Measurements from ENCODE around the gene SLIT3.

The SLIT3 gene

GRCh38 chr5:169062690-169063089 lies 238.2 kb downstream of the SLIT3 start:
- Histone ChIP-seq H3K36me3 (ENCODE audit: control insufficient read depth, low read depth, low read length) (no peaks in the 10 kb centered on the region), H3K27me3 (ENCODE audit: control insufficient read depth, insufficient read depth, low read length) (peaks cover 12% of the 10 kb centered on the region), H3K4me3 (ENCODE audit: low read length) (no peak overlapping the region), H3K9me3 (ENCODE audit: control insufficient read depth, low read depth, low read length) (no peaks in the 10 kb centered on the region), H3K4me1 (ENCODE audit: control insufficient read depth, low read depth, low read length) (peaks cover 23% of the 10 kb centered on the region), H3K27ac (ENCODE audit: low read length) (no peak overlapping the region), H3K9ac (ENCODE audit: low read length) (no peak overlapping the region)

GRCh38 chr5:169054506-169054905 lies 246.4 kb downstream of the SLIT3 start:
- no peak overlapping the region for H3K4me3 ChIP-seq (ENCODE audit: low read length)
- peaks cover 3% of the 10 kb centered on the region for H3K4me1 ChIP-seq (ENCODE audit: control insufficient read depth, low read depth, low read length)
- H3K27ac ChIP-seq (ENCODE audit: low read length) = no peak overlapping the region
- H3K9me3 ChIP-seq (ENCODE audit: control insufficient read depth, low read depth, low read length) = no peaks in the 10 kb centered on the region
- no peak overlapping the region for H3K9ac ChIP-seq (ENCODE audit: low read length)
- H3K36me3 ChIP-seq (ENCODE audit: control insufficient read depth, low read depth, low read length) = no peaks in the 10 kb centered on the region
- no peaks in the 10 kb centered on the region for H3K27me3 ChIP-seq (ENCODE audit: control insufficient read depth, insufficient read depth, low read length)

- no peaks in the 10 kb centered on the region for H3K27me3 ChIP-seq (ENCODE audit: control insufficient read depth, insufficient read depth, low read length)
- H3K4me1 ChIP-seq (ENCODE audit: control insufficient read depth, low read depth, low read length) = peaks cover 3% of the 10 kb centered on the region
- no peak overlapping the region for H3K27ac ChIP-seq (ENCODE audit: low read length)
- H3K36me3 ChIP-seq (ENCODE audit: control insufficient read depth, low read depth, low read length) = no peaks in the 10 kb centered on the region
- no peaks in the 10 kb centered on the region for H3K9me3 ChIP-seq (ENCODE audit: control insufficient read depth, low read depth, low read length)
- H3K9ac ChIP-seq (ENCODE audit: low read length) = no peak overlapping the region
- H3K4me3 ChIP-seq (ENCODE audit: low read length) = no peak overlapping the region
Observed at GRCh38 chr5:169052207-169052606, 248.7 kb downstream of the SLIT3 start.

- H3K9me3 ChIP-seq (ENCODE audit: control insufficient read depth, low read depth, low read length) = no peaks in the 10 kb centered on the region
- no peak overlapping the region for H3K27ac ChIP-seq (ENCODE audit: low read length)
- no peaks in the 10 kb centered on the region for H3K36me3 ChIP-seq (ENCODE audit: control insufficient read depth, low read depth, low read length)
- no peak overlapping the region for H3K4me3 ChIP-seq (ENCODE audit: low read length)
- no peaks in the 10 kb centered on the region for H3K27me3 ChIP-seq (ENCODE audit: control insufficient read depth, insufficient read depth, low read length)
- H3K9ac ChIP-seq (ENCODE audit: low read length) = no peak overlapping the region
- peaks cover 3% of the 10 kb centered on the region for H3K4me1 ChIP-seq (ENCODE audit: control insufficient read depth, low read depth, low read length)
Observed at GRCh38 chr5:169051351-169051750, 249.6 kb downstream of the SLIT3 start.

- Histone ChIP-seq H3K9ac (ENCODE audit: low read length) (no peak overlapping the region), H3K4me1 (ENCODE audit: control insufficient read depth, low read depth, low read length) (peaks cover 3% of the 10 kb centered on the region), H3K27ac (ENCODE audit: low read length) (no peak overlapping the region), H3K27me3 (ENCODE audit: control insufficient read depth, insufficient read depth, low read length) (no peaks in the 10 kb centered on the region), H3K4me3 (ENCODE audit: low read length) (no peak overlapping the region), H3K9me3 (ENCODE audit: control insufficient read depth, low read depth, low read length) (no peaks in the 10 kb centered on the region), H3K36me3 (ENCODE audit: control insufficient read depth, low read depth, low read length) (no peaks in the 10 kb centered on the region)
Observed at GRCh38 chr5:169050636-169051035, 250.3 kb downstream of the SLIT3 start.

GRCh38 chr5:169050146-169050571 lies 250.8 kb downstream of the SLIT3 start:
- no peak overlapping the region for H3K9ac ChIP-seq (ENCODE audit: low read length)

GRCh38 chr5:169049712-169050111 lies 251.2 kb downstream of the SLIT3 start:
- H3K36me3 ChIP-seq (ENCODE audit: control insufficient read depth, low read depth, low read length) = no peaks in the 10 kb centered on the region
- no peaks in the 10 kb centered on the region for H3K9me3 ChIP-seq (ENCODE audit: control insufficient read depth, low read depth, low read length)
- H3K4me3 ChIP-seq (ENCODE audit: low read length) = no peak overlapping the region
- H3K27ac ChIP-seq (ENCODE audit: low read length) = no peak overlapping the region
- peaks cover 3% of the 10 kb centered on the region for H3K4me1 ChIP-seq (ENCODE audit: control insufficient read depth, low read depth, low read length)
- no peaks in the 10 kb centered on the region for H3K27me3 ChIP-seq (ENCODE audit: control insufficient read depth, insufficient read depth, low read length)
- no peak overlapping the region for H3K9ac ChIP-seq (ENCODE audit: low read length)

More at GRCh38 chr5:169050146-169050571, 250.8 kb downstream of the SLIT3 start:
- Histone ChIP-seq H3K36me3 (ENCODE audit: control insufficient read depth, low read depth, low read length) (no peaks in the 10 kb centered on the region), H3K4me1 (ENCODE audit: control insufficient read depth, low read depth, low read length) (peaks cover 3% of the 10 kb centered on the region), H3K27me3 (ENCODE audit: control insufficient read depth, insufficient read depth, low read length) (no peaks in the 10 kb centered on the region), H3K4me3 (ENCODE audit: low read length) (no peak overlapping the region), H3K27ac (ENCODE audit: low read length) (no peak overlapping the region), H3K9me3 (ENCODE audit: control insufficient read depth, low read depth, low read length) (no peaks in the 10 kb centered on the region)

GRCh38 chr5:169048181-169049125 lies 252.5 kb downstream of the SLIT3 start:
- no peak overlapping the region for H3K27ac ChIP-seq (ENCODE audit: low read length)
- no peak overlapping the region for H3K4me3 ChIP-seq (ENCODE audit: low read length)
- peaks cover 3% of the 10 kb centered on the region for H3K4me1 ChIP-seq (ENCODE audit: control insufficient read depth, low read depth, low read length)
- no peak overlapping the region for H3K9ac ChIP-seq (ENCODE audit: low read length)
- H3K27me3 ChIP-seq (ENCODE audit: control insufficient read depth, insufficient read depth, low read length) = no peaks in the 10 kb centered on the region
- no peaks in the 10 kb centered on the region for H3K36me3 ChIP-seq (ENCODE audit: control insufficient read depth, low read depth, low read length)
- H3K9me3 ChIP-seq (ENCODE audit: control insufficient read depth, low read depth, low read length) = no peaks in the 10 kb centered on the region

- Histone ChIP-seq H3K4me3 (ENCODE audit: low read length) (no peak overlapping the region), H3K9ac (ENCODE audit: low read length) (no peak overlapping the region), H3K36me3 (ENCODE audit: control insufficient read depth, low read depth, low read length) (no peaks in the 10 kb centered on the region), H3K27me3 (ENCODE audit: control insufficient read depth, insufficient read depth, low read length) (no peaks in the 10 kb centered on the region), H3K27ac (ENCODE audit: low read length) (no peak overlapping the region), H3K9me3 (ENCODE audit: control insufficient read depth, low read depth, low read length) (no peaks in the 10 kb centered on the region), H3K4me1 (ENCODE audit: control insufficient read depth, low read depth, low read length) (no peaks in the 10 kb centered on the region)
Observed at GRCh38 chr5:169044962-169045361, 256.0 kb downstream of the SLIT3 start.

GRCh38 chr5:169041180-169041579 lies 259.8 kb downstream of the SLIT3 start:
- H3K4me3 ChIP-seq (ENCODE audit: low read length) = no peak overlapping the region
- H3K36me3 ChIP-seq (ENCODE audit: control insufficient read depth, low read depth, low read length) = no peaks in the 10 kb centered on the region
- H3K27ac ChIP-seq (ENCODE audit: low read length) = no peak overlapping the region
- H3K9me3 ChIP-seq (ENCODE audit: control insufficient read depth, low read depth, low read length) = no peaks in the 10 kb centered on the region
- no peak overlapping the region for H3K9ac ChIP-seq (ENCODE audit: low read length)
- H3K4me1 ChIP-seq (ENCODE audit: control insufficient read depth, low read depth, low read length) = peaks cover 2% of the 10 kb centered on the region
- H3K27me3 ChIP-seq (ENCODE audit: control insufficient read depth, insufficient read depth, low read length) = no peaks in the 10 kb centered on the region

- Histone ChIP-seq H3K27me3 (ENCODE audit: control insufficient read depth, insufficient read depth, low read length) (no peaks in the 10 kb centered on the region), H3K36me3 (ENCODE audit: control insufficient read depth, low read depth, low read length) (no peaks in the 10 kb centered on the region), H3K9me3 (ENCODE audit: control insufficient read depth, low read depth, low read length) (no peaks in the 10 kb centered on the region), H3K4me1 (ENCODE audit: control insufficient read depth, low read depth, low read length) (peaks cover 6% of the 10 kb centered on the region), H3K9ac (ENCODE audit: low read length) (no peak overlapping the region), H3K27ac (ENCODE audit: low read length) (no peak overlapping the region), H3K4me3 (ENCODE audit: low read length) (no peak overlapping the region)
Observed at GRCh38 chr5:169039592-169039991, 261.3 kb downstream of the SLIT3 start.

- H3K27me3 ChIP-seq (ENCODE audit: control insufficient read depth, insufficient read depth, low read length) = no peaks in the 10 kb centered on the region
- no peak overlapping the region for H3K27ac ChIP-seq (ENCODE audit: low read length)
- H3K4me3 ChIP-seq (ENCODE audit: low read length) = no peak overlapping the region
- peaks cover 6% of the 10 kb centered on the region for H3K4me1 ChIP-seq (ENCODE audit: control insufficient read depth, low read depth, low read length)
- no peaks in the 10 kb centered on the region for H3K36me3 ChIP-seq (ENCODE audit: control insufficient read depth, low read depth, low read length)
- no peaks in the 10 kb centered on the region for H3K9me3 ChIP-seq (ENCODE audit: control insufficient read depth, low read depth, low read length)
- H3K9ac ChIP-seq (ENCODE audit: low read length) = no peak overlapping the region
Observed at GRCh38 chr5:169037466-169037865, 263.5 kb downstream of the SLIT3 start.
